Loucy (cell line): Measurements from ENCODE around the gene ANO1.

Experiments used
- CTCF ChIP-seq: fragments of 200-600 bp; sonication (generic); conservative IDR thresholded peaks from 2 replicates; pipeline ENCODE4 v1.5.1; 2014; ENCODE audit warnings: mild to moderate bottlenecking, antibody characterized with exemption, low read length
- EZH2phosphoT487 ChIP-seq: fragments of 200-600 bp; IDR thresholded peaks from 2 replicates; pipeline ENCODE4 v1.6.1; 2018; ENCODE audit warnings: antibody characterized with exemption, mild to moderate bottlenecking, moderate library complexity, borderline replicate concordance

GRCh38 chr11:70226183-70226582 lies 148.1 kb downstream of the ANO1 start:
- TF ChIP-seq CTCF, result no peak
- no peak for TF ChIP-seq EZH2phosphoT487
